Smooth muscle cell (in vitro differentiated cells): Measurements from ENCODE around the gene TSPEAR. TPM values are rescaled to one million over a fixed set of nuclear protein-coding genes. Genes with fewer than 3 reads are reported as not detected.

ENCODE experiments used
- DNase-seq: peaks from one replicate; lab custom pipeline; 2025; ENCODE audit not compliant: unreplicated experiment; lab: John Stamatoyannopoulos, UW
- H2AFZ ChIP-seq: fragments of 200-600 bp; sonication (generic); 2 replicates; pipeline ENCODE4 v1.6.0; 2016; ENCODE audit warnings: antibody characterized with exemption, low read depth, mild to moderate bottlenecking
- H3F3A ChIP-seq: fragments of 200-600 bp; sonication (generic); 2 replicates; pipeline ENCODE4 v1.6.0; 2017; ENCODE audit warnings: antibody characterized with exemption, low read depth
- H3K27ac ChIP-seq: fragments of 200-600 bp; sonication (generic); 2 replicates; pipeline ENCODE4 v1.5.1; 2016; ENCODE audit warnings: low read depth, mild to moderate bottlenecking
- H3K27me3 ChIP-seq: fragments of 200-600 bp; sonication (generic); 2 replicates; pipeline ENCODE4 v1.6.1; 2016; ENCODE audit warnings: low read depth, mild to moderate bottlenecking
- H3K36me3 ChIP-seq: fragments of 200-600 bp; sonication (generic); 2 replicates; pipeline ENCODE4 v1.5.1; 2016; ENCODE audit warnings: low read depth
- H3K4me1 ChIP-seq: fragments of 200-600 bp; sonication (generic); 2 replicates; pipeline ENCODE4 v1.5.1; 2016; ENCODE audit warnings: low read depth
- H3K4me2 ChIP-seq: fragments of 200-600 bp; sonication (generic); 2 replicates; pipeline ENCODE4 v1.6.0; 2016; ENCODE audit warnings: mild to moderate bottlenecking
- H3K4me3 ChIP-seq: fragments of 200-600 bp; sonication (generic); 2 replicates; pipeline ENCODE4 v1.5.1; 2016; ENCODE audit warnings: mild to moderate bottlenecking
- H3K79me2 ChIP-seq: fragments of 200-600 bp; sonication (generic); 2 replicates; pipeline ENCODE4 v1.6.0; 2016; ENCODE audit warnings: low read depth, mild to moderate bottlenecking
- H3K9ac ChIP-seq: fragments of 200-600 bp; sonication (generic); 2 replicates; pipeline ENCODE4 v1.6.0; 2016; ENCODE audit warnings: low read depth
- H3K9me3 ChIP-seq: fragments of 200-600 bp; sonication (generic); replicated peaks from 2 replicates; pipeline ENCODE4 v1.5.1; 2016; ENCODE audit warnings: low read depth
- H4K20me1 ChIP-seq: fragments of 200-600 bp; sonication (generic); 2 replicates; pipeline ENCODE4 v1.6.0; 2016; ENCODE audit warnings: low read depth
- CTCF ChIP-seq: fragments of 200-600 bp; sonication (generic); IDR thresholded peaks from 2 replicates; pipeline ENCODE4 v1.5.1; 2017; ENCODE audit warnings: borderline replicate concordance, mild to moderate bottlenecking, antibody characterized with exemption; ENCODE audit not compliant: insufficient read depth, poor library complexity, severe bottlenecking
- WGBS: methylation state at CpG from one replicate; pipeline ENCODE4 v1.1.7; 2016; ENCODE audit warnings: low lambda C conversion rate; 5-methylcytosine and 5-hydroxymethylcytosine counted together
- polyA plus RNA-seq: library from polyadenylated mRNA; unstranded; fragments of >200 nt; fragmentation: Nextera tagmentation; extraction: Ambion mirVana; gene quantifications from 2 replicates; pipeline ENCODE4 v1.2.1, GENCODE V29; 2016
- total RNA-seq: library from RNA; depleted of rRNA; stranded (reverse); fragments of >200 nt; gene quantifications from 2 replicates; pipeline ENCODE4 v1.2.3, GENCODE V29; 2014

Gene TSPEAR
- total and polyA plus RNA-seq, 2 experiments from 2014 or later, result 0.71 TPM; not detected in 1

- Histone ChIP-seq H3K9ac (no peak overlapping the region), H3K4me1 (no peaks in the 10 kb centered on the region), H2AFZ (no peak overlapping the region), H3K4me3 (no peak overlapping the region), H3F3A (no peaks in the 10 kb centered on the region), H4K20me1 (no peaks in the 10 kb centered on the region), H3K79me2 (no peaks in the 10 kb centered on the region), H3K27ac (no peak overlapping the region), H3K36me3 (no peaks in the 10 kb centered on the region), H3K9me3 (no peaks in the 10 kb centered on the region), H3K27me3 (no peaks in the 10 kb centered on the region), H3K4me2 (no peak overlapping the region)
- WGBS, result 90% methylated on average over 31 of the region's 31 CpGs
- no peak for TF ChIP-seq CTCF
- DNase-seq, result no peak
Observed at GRCh38 chr21:44520326-44521300, 190.8 kb downstream of the TSPEAR start.

- 95% methylated on average over 28 of the region's 28 CpGs for WGBS
- Histone ChIP-seq H3K9ac (no peak overlapping the region), H3K4me2 (no peak overlapping the region), H3K4me3 (no peak overlapping the region), H3K36me3 (no peaks in the 10 kb centered on the region), H4K20me1 (no peaks in the 10 kb centered on the region), H3K27ac (no peak overlapping the region), H3F3A (no peaks in the 10 kb centered on the region), H3K79me2 (no peaks in the 10 kb centered on the region), H3K27me3 (no peaks in the 10 kb centered on the region), H2AFZ (no peak overlapping the region), H3K4me1 (no peaks in the 10 kb centered on the region), H3K9me3 (no peaks in the 10 kb centered on the region)
- DNase-seq, result no peak
- no peak for TF ChIP-seq CTCF
Observed at GRCh38 chr21:44519346-44520325, 191.7 kb downstream of the TSPEAR start.

GRCh38 chr21:44518686-44519085 lies 192.7 kb downstream of the TSPEAR start:
- DNase-seq, result no peak
- H3K9me3 ChIP-seq, result no peaks in the 10 kb centered on the region

More at GRCh38 chr21:44518686-44519085, 192.7 kb downstream of the TSPEAR start:
- no peak for TF ChIP-seq CTCF
- H3K36me3 ChIP-seq, result no peaks in the 10 kb centered on the region
- 72% methylated on average over 12 of the region's 12 CpGs for WGBS
- H3F3A ChIP-seq, result no peaks in the 10 kb centered on the region
- no peak overlapping the region for H3K9ac ChIP-seq
- no peak overlapping the region for H2AFZ ChIP-seq
- H3K4me1 ChIP-seq, result no peaks in the 10 kb centered on the region
- no peaks in the 10 kb centered on the region for H4K20me1 ChIP-seq
- H3K27ac ChIP-seq, result no peak overlapping the region
- no peaks in the 10 kb centered on the region for H3K79me2 ChIP-seq
- H3K4me3 ChIP-seq, result no peak overlapping the region
- H3K27me3 ChIP-seq, result no peaks in the 10 kb centered on the region
- H3K4me2 ChIP-seq, result no peak overlapping the region
